Activated T-helper 1 cell treated with Interleukin-2 at 50 U/mL for 16 hours (primary cell): Measurements from ENCODE around the gene ZC3H10.

Source experiments
- DNase-seq: peaks from one replicate; pipeline ENCODE4 v3.0.0-alpha.2; 2020; ENCODE audit warnings: low read depth

Gene ZC3H10

DNA sequence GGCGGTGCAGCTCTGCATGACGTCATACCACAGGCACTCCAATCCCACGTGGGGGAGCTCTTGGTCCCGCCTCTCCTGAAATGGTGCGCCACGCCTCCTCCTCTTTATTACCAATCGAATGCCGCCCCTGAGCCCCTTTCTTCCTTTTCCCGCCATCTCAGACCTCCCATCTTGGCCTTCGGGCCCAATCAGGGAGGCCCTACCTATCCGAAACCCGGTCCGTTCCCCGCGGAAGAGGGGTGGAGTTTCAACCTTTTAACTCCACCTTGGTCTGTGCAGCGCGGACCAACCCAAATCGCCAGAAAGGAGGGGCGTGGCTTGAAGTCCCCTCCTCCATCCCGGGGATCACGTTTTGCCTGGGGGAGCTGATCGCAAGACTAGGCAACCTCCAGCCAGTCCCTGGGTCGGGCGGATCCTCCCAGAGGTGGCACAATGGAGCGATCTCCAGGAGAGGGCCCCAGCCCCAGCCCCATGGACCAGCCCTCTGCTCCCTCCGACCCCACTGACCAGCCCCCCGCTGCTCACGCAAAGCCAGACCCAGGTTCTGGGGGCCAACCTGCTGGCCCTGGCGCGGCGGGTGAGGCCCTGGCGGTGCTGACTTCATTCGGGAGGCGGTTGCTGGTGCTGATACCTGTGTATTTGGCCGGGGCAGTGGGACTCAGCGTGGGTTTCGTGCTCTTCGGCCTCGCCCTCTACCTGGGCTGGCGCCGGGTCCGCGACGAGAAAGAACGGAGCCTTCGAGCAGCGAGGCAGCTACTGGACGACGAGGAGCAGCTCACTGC, 10.0 kb downstream of the ZC3H10 start, which contains the start of gene ESYT1:
Gene ESYT1, plus strand, starts transcription at position 380 of the 782 bp plus-strand sequence. Its CDS starts 53 bp downstream, at position 433.
- peak; percentile 95 for DNase-seq

GRCh38 chr12:56128670-56129205, 10.7 kb downstream of the ZC3H10 start:
- no peak for DNase-seq

GRCh38 chr12:56129206-56129941, 11.3 kb downstream of the ZC3H10 start:
- peak; percentile 69 for DNase-seq

- DNase-seq: no peak
Measured at GRCh38 chr12:56129942-56130495, 12.0 kb downstream of the ZC3H10 start.

DNA sequence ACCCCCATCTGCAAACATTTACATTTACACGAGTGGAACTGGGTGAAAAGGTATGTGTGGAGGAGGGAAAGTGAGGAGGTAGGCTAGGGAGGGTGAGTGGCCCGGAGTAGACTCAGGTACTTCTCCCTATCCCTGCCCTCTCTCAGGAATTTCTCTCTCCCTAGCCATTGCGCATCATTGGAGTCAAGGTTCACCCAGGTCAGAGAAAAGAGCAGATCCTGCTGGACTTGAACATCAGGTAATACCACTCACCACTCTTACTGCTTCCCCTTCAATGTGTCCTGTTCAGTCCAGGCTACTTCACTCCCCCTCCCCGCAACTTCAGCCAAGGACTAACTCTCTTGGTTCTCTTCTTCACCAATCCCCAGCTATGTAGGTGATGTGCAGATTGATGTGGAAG, 12.8 kb downstream of the ZC3H10 start:
- no peak for DNase-seq

- DNase-seq: no peak
Measured at GRCh38 chr12:56134897-56135296, 16.8 kb downstream of the ZC3H10 start.

GRCh38 chr12:56137853-56138571, 19.9 kb downstream of the ZC3H10 start:
- no peak for DNase-seq

DNA sequence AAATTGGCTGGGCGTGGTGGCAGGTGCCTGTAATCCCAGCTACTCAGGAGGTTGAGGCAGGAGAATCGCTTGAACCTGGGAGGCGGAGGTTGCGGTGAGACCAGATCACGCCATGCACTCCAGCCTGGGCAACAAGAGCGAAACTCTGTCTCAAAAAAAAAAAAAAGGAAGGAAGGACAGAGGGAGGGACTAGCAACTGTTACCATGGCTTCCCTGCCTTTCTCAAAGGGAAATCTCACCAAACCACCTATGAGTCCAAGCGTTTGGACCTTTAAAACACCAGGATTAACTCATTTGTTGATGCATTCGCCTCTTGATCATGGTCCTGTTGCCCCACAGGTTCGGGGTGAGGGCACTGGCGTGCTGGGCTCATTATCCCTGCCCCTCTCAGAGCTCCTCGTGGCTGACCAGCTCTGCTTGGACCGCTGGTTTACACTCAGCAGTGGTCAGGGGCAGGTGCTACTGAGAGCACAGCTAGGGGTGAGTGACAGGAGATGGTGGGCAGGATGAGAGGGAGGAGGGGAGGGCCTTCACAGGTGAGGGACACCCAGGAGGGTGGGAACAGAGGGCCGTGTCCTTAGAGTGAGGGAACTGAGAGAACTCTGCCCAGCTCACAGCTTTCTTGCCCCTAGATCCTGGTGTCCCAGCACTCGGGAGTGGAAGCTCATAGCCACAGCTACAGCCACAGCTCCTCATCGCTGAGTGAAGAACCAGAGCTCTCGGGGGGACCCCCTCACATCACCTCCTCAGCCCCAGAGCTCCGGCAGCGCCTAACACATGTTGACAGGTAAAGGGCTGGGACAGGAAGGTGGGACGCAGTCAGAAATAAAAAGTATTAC, 24.1 kb downstream of the ZC3H10 start:
- DNase-seq: no peak

DNA sequence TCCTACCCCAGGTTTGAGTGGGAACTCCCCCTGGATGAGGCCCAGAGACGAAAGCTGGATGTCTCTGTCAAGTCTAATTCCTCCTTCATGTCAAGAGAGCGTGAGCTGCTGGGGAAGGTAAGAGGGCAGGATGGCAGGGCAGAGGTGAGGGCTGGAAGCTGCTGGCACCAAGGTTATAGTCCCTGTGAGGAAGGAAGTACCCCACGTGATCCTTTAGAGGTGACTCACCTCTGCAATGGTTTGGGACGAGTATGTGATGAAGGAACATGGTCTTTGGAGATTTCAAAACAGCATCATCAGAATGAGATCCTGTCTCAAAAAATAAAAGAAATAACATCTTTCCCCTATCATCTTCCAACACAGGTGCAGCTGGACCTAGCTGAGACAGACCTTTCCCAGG, 25.2 kb downstream of the ZC3H10 start:
- no peak for DNase-seq

DNA sequence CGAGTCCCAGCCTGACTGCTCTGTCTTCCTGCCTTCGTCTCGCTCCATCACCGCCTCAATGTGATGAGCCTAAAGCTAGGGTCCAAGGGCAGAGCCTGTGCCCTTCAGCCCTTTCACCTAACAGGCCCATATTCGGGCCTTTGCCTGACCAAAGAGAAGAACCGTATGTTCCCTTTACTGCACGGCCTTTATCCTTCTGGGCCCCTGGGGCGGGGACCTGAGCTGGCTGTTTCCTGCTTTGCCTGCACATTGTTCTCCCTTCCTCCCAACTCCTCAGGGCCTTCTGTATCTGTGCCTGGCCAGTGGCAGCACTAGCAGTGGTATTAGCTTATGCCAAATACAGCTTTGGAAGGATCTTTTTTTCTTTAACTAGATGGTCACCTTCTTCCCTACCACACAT, 25.8 kb downstream of the ZC3H10 start:
- DNase-seq: no peak

DNA sequence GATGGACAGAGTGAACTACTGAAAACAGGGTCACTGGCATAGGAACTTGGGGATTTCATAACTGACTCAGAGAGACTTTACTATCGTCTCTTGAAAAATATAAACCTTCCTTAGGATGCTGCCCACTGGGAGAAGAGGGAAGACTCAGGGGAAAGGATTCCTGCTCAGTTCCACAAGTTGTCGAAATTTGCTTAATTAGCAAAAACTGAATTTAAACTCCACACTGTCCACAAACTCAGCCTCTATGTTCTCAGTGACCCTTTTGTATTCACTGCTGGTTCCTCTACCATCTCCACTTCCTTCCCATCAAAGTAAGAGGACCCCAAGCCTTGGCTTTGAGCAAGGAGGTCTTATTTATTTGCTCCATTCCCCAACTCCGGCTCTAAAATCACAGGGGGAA, 27.2 kb downstream of the ZC3H10 start:
- no peak for DNase-seq

- no peak for DNase-seq
Measured at GRCh38 chr12:56146492-56147460, 28.7 kb downstream of the ZC3H10 start.

DNA sequence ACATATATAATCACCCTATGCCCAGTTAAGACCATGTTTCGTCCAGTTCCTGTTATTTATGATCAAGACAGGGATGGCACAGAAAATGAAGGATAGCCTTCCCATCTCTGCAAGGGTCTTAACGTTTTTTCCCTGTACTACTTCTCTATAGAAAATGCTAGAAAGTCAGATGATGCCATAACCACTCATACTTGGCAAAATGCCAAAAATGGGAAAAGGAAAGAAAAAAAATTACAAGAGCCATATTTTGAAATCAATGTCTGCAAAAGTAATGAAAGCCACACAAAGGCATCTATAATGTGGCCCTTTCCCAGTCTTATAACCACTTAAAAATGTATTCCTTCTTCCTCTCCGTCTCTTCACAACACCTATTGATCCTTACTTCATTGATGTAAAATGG, 32.5 kb downstream of the ZC3H10 start:
- DNase-seq: no peak

GRCh38 chr12:56151672-56152131, 33.6 kb downstream of the ZC3H10 start:
- DNase-seq: peak; percentile 45

DNA sequence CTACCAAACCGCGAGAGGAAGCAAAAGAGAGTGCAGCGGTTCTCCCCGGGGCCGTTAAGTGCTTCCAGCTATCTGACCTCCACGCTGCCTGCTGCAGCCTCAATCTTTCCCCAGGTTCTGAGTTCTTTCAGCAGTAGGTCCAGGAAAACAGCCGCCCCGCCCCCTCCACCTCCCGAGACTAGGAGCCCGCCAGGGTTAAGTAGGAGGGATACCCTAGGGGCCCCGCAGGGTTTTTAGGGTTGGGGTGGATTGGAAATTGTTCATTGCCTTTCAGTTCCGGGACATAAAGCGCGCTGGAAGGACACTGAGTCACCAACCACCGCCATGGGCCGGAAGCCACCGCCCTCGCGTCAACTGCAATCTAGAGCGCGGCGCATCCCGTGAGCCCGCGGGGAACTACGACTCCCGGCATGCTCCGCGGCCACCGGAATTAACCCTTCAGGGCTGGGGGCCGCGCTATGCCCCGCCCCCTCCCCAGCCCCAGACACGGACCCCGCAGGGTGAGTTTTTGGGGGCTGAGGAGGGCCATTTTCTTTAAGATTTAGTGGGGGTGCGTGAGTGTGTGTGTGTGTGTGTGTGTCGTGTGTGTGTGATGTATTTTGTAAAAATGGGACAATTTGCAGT, 34.2 kb downstream of the ZC3H10 start, which contains the start of gene MYL6B:
Gene MYL6B, plus strand, starts transcription at position 456 of the 624 bp plus-strand sequence. CDS start 1,332 bp downstream, outside the sequence.
- DNase-seq: peak; percentile 86

- no peak for DNase-seq
Measured at GRCh38 chr12:56152756-56153677, 35.0 kb downstream of the ZC3H10 start.

- DNase-seq: no peak
Measured at GRCh38 chr12:56153678-56154065, 35.6 kb downstream of the ZC3H10 start.

- no peak for DNase-seq
Measured at GRCh38 chr12:56154246-56154771, 36.2 kb downstream of the ZC3H10 start.
